NT2/D1 (cell line): ENCODE results near the gene KCNJ6.
"Not testable (repeated sequence)": the region's sequence is repeated elsewhere in the genome, so short reads cannot be mapped to it uniquely, and the experiment has no call there.

ENCODE experiments used
- SUZ12 ChIP-seq: IDR thresholded peaks from 2 replicates; pipeline ENCODE4 v1.6.1; 2011; ENCODE audit not compliant: insufficient read length, insufficient read depth; ENCODE audit errors: extremely low read depth
- YY1 ChIP-seq: IDR thresholded peaks from 2 replicates; pipeline ENCODE4 v1.6.1; 2011; ENCODE audit not compliant: insufficient read length, insufficient read depth
- ZNF274 ChIP-seq: IDR thresholded peaks from 2 replicates; pipeline ENCODE4 v1.6.1; 2011; ENCODE audit warnings: mild to moderate bottlenecking, low read depth, low read length

GRCh38 chr21:37576929-37577328, 339.3 kb downstream of the KCNJ6 start:
- TF ChIP-seq ZNF274, SUZ12, YY1: not testable (repeated sequence)
